Measurements from ENCODE around the gene ERC1.

GRCh38 chr12:1466481-1467154, 475.6 kb downstream of the ERC1 start:
- no peak for TF ChIP-seq CTCF (IDR thresholded peaks at IDR 0.05)
- TF ChIP-seq POLR2A (IDR thresholded peaks at IDR 0.05), result no peak

Data from uterus (tissue), 2 donors.